Measurements from ENCODE around the gene IRAG1. TPM values are rescaled to one million over a fixed set of nuclear protein-coding genes. Genes with fewer than 3 reads are reported as not detected.

The IRAG1 gene
- total and polyA plus RNA-seq, 2 donors (not counting 3 experiments of a cell fraction or from before 2014, with no cell fraction given) = 0.22 to 0.38 TPM

- Histone ChIP-seq H3K4me3 (replicated peaks in 1 of 3; ENCODE audit: insufficient read depth in 1 of 3, low read depth in 1 of 3, low read length in 3 of 3) (no peak overlapping the region), H3K36me3 (ENCODE audit: control insufficient read depth in 2 of 2, extremely low read depth in 1 of 2, insufficient read depth in 2 of 2, low read length in 2 of 2) (no peaks in the 10 kb centered on the region), H3K27ac (ENCODE audit: insufficient read depth, low read depth, low read length) (no peak overlapping the region), H3K4me2 (ENCODE audit: insufficient read depth, low read length) (no peak overlapping the region), H4K20me1 (replicated peaks; ENCODE audit: control insufficient read depth, extremely low read depth, insufficient read depth, low read length) (no peaks in the 10 kb centered on the region), H3K9me3 (replicated peaks; ENCODE audit: control insufficient read depth, insufficient read depth, low read length) (no peaks in the 10 kb centered on the region), H3K4me1 (ENCODE audit: control insufficient read depth, extremely low read depth, insufficient read depth, low read length) (no peaks in the 10 kb centered on the region), H3K27me3 (ENCODE audit: control insufficient read depth in 2 of 2, insufficient read depth in 2 of 2, low read length in 2 of 2) (no peaks in the 10 kb centered on the region), H3K79me2 (ENCODE audit: control insufficient read depth, insufficient read depth, low read length) (no peaks in the 10 kb centered on the region), H3K9me1 (replicated peaks; ENCODE audit: control insufficient read depth, extremely low read depth, insufficient read depth, low read length) (no peaks in the 10 kb centered on the region), H2AFZ (ENCODE audit: low read depth, low read length) (no peak overlapping the region), H3K9ac (replicated peaks; ENCODE audit: extremely low read depth, insufficient read depth, low read length) (no peak overlapping the region)
- TF ChIP-seq MYC (IDR thresholded peaks at IDR 0.05; ENCODE audit: low read depth, low read length) = no peak
- TF ChIP-seq CTCF (IDR thresholded peaks at IDR 0.05; ENCODE audit: extremely low read depth in 1 of 2, insufficient read depth in 1 of 2, low read depth in 1 of 2, low read length in 2 of 2) = no peak
- TF ChIP-seq POLR2AphosphoS5 (IDR thresholded peaks at IDR 0.05; ENCODE audit: insufficient read depth, low read depth, low read length) = no peak
- no peak for TF ChIP-seq JUN (IDR thresholded peaks at IDR 0.05; ENCODE audit: borderline replicate concordance, insufficient read depth, insufficient read length, low read depth)
- TF ChIP-seq, protein P1, sequence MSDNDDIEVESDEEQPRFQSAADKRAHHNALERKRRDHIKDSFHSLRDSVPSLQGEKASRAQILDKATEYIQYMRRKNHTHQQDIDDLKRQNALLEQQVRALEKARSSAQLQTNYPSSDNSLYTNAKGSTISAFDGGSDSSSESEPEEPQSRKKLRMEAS (IDR thresholded peaks at IDR 0.05; ENCODE audit: insufficient read depth, insufficient read length) = no peak
- no TSS peak for BruUV-seq (replicated peaks)
- ChIA-PET POLR2A (no interaction called here), CTCF (interaction anchor here (0.7 to 1.2 kb wide), 6 partner anchors 8 to 132 kb away, joined by 3 to 6 read pairs (median 3); partner anchors contain the start of gene RNF141)
- intact Hi-C loops (cut with micrococcal nuclease) (no loop called here), dilution Hi-C loops (cut with MboI; ENCODE audit: extremely low pct_ligation_motif_present, low sequenced_read_pairs) (no loop called here)
- FAIRE-seq = no peak
- DNase-seq (ENCODE audit: low read depth, low spot score) = no peak
These were observed 46.7 kb downstream of the IRAG1 start for GRCh38 chr11:10646681-10647355.

All from endothelial cell of umbilical vein (primary cell).